HEK293T (cell line): ENCODE results near the gene SELENOF.

Experiments used
- BHLHE40 ChIP-seq: fragments of 450-650 bp; IDR thresholded peaks from 2 replicates; pipeline ENCODE4 v1.6.1; 2016; ENCODE audit warnings: mild to moderate bottlenecking, moderate library complexity, borderline replicate concordance
- ELF4 ChIP-seq: fragments of 450-650 bp; IDR thresholded peaks from 2 replicates; pipeline ENCODE4 v1.6.1; 2017; ENCODE audit warnings: antibody characterized with exemption
- FOXK2 ChIP-seq: fragments of 450-650 bp; IDR thresholded peaks from 2 replicates; pipeline ENCODE4 v1.6.1; 2016; ENCODE audit warnings: mild to moderate bottlenecking
- HDGF ChIP-seq: fragments of 450-650 bp; IDR thresholded peaks from 2 replicates; pipeline ENCODE4 v1.6.1; 2017; ENCODE audit warnings: antibody characterized with exemption, borderline replicate concordance
- SP1 ChIP-seq: fragments of 450-650 bp; IDR thresholded peaks from 2 replicates; pipeline ENCODE4 v1.6.1; 2017
- SUZ12 ChIP-seq: fragments of 450-650 bp; IDR thresholded peaks from 2 replicates; pipeline ENCODE4 v1.6.1; 2016; ENCODE audit warnings: mild to moderate bottlenecking
- TF ChIP-seq, protein P1 (sequence below): fragments of 450-650 bp; IDR thresholded peaks from 2 replicates; pipeline ENCODE4 v1.6.1; 2016

DNA sequence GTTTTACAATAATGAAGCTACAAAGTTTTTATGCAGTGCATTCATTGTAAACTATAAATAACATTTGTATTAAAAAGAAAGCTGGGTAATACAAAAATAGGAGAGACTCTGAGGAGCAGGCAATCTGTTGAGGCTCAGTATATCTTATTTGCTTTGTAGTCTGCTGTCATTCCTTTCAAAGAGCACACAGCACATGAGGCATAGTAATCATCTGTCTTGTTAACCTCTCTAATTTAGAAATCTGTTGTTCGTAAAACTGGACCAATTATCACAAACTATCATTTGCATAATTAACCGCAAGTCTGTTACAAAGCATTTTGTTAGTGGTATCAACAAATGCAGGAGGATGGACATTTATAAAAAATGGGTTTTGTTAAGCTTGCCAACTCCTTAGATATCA lies 51.0 kb downstream of the SELENOF start:
- TF ChIP-seq BHLHE40 (no peak), SP1 (no peak), FOXK2 (no peak), SUZ12 (no peak), HDGF (no peak), ELF4 (no peak)
- TF ChIP-seq, protein P1, sequence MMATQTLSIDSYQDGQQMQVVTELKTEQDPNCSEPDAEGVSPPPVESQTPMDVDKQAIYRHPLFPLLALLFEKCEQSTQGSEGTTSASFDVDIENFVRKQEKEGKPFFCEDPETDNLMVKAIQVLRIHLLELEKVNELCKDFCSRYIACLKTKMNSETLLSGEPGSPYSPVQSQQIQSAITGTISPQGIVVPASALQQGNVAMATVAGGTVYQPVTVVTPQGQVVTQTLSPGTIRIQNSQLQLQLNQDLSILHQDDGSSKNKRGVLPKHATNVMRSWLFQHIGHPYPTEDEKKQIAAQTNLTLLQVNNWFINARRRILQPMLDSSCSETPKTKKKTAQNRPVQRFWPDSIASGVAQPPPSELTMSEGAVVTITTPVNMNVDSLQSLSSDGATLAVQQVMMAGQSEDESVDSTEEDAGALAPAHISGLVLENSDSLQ, result no peak
